NB4 (cell line): ENCODE results near the gene MYO19.

Experiments
- MYC ChIP-seq: IDR thresholded peaks from 2 replicates; pipeline ENCODE4 v1.6.1; 2011; ENCODE audit warnings: low read depth, low read length
- POLR2A ChIP-seq: IDR thresholded peaks from 2 replicates; pipeline ENCODE4 v1.6.1; 2011; ENCODE audit warnings: mild to moderate bottlenecking; ENCODE audit not compliant: insufficient read length; ENCODE audit errors: extremely low read depth
- TF ChIP-seq, protein P1 (sequence below): IDR thresholded peaks from one replicate; pipeline ENCODE4 v1.5.1; 2012; ENCODE audit warnings: low read depth, low read length
- TF ChIP-seq, protein P2 (sequence below): IDR thresholded peaks from 2 replicates; pipeline ENCODE4 v1.6.1; 2011; ENCODE audit warnings: low read depth, low read length

DNA sequence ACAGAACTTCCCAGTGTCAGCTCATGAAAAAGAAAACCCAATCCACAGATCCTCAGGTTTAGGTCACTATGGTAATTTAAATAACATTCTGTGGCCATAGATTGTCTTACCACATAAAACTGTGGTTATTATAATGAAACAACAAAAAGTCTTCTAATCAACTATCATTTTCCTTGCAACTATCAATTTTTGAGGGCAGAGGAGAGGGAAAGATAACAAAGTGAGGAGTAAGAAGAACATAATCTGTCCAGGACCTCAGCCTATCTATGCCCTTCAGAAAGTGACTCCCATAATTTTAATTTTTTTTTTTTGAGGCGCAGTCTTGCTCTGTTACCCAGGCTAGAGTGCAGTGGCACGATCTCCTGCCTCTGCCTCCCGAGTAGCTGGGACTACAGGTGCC lies 6.0 kb upstream of the MYO19 start:
- TF ChIP-seq, protein P1, sequence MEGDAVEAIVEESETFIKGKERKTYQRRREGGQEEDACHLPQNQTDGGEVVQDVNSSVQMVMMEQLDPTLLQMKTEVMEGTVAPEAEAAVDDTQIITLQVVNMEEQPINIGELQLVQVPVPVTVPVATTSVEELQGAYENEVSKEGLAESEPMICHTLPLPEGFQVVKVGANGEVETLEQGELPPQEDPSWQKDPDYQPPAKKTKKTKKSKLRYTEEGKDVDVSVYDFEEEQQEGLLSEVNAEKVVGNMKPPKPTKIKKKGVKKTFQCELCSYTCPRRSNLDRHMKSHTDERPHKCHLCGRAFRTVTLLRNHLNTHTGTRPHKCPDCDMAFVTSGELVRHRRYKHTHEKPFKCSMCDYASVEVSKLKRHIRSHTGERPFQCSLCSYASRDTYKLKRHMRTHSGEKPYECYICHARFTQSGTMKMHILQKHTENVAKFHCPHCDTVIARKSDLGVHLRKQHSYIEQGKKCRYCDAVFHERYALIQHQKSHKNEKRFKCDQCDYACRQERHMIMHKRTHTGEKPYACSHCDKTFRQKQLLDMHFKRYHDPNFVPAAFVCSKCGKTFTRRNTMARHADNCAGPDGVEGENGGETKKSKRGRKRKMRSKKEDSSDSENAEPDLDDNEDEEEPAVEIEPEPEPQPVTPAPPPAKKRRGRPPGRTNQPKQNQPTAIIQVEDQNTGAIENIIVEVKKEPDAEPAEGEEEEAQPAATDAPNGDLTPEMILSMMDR: no peak
- TF ChIP-seq POLR2A (no peak), MYC (no peak)
- TF ChIP-seq, protein P2, sequence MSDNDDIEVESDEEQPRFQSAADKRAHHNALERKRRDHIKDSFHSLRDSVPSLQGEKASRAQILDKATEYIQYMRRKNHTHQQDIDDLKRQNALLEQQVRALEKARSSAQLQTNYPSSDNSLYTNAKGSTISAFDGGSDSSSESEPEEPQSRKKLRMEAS: no peak
